Right atrium auricular region (tissue), 2 donors: ENCODE measurements around the gene SCARB1. TPM values are rescaled to one million over a fixed set of nuclear protein-coding genes. Genes with fewer than 3 reads are reported as not detected.

Source experiments
- DNase-seq: peaks from one replicate; pipeline ENCODE4 v3.0.0-alpha.2; 2019; ENCODE audit warnings: low spot score
- H3K27ac ChIP-seq, 2 donors: fragments of 200-600 bp; sonication (generic); 1 replicate in 1 of 2; 2 replicates in 1 of 2; pipeline ENCODE4 v1.5.1; 2016 to 2019
- H3K27me3 ChIP-seq, 2 donors: fragments of 200-600 bp; sonication (generic); one replicate each; pipeline versions ENCODE4 v1.5.1 to v1.6.0; 2017 to 2019
- H3K36me3 ChIP-seq: fragments of 200-600 bp; sonication (generic); one replicate; pipeline ENCODE4 v1.5.1; 2016
- H3K4me1 ChIP-seq, 2 donors: fragments of 200-600 bp; sonication (generic); one replicate each; pipeline versions ENCODE4 v1.5.1 to v1.6.0; 2017 to 2019
- H3K4me3 ChIP-seq, 2 donors: fragments of 200-600 bp; sonication (generic); 1 replicate in 1 of 2; 2 replicates in 1 of 2; pipeline ENCODE4 v1.5.1; 2017 to 2019; ENCODE audit warnings: mild to moderate bottlenecking in 1 of 2, moderate library complexity in 1 of 2
- H3K9me3 ChIP-seq, 2 donors: fragments of 200-600 bp; sonication (generic); one replicate each; pipeline ENCODE4 v1.5.1; 2019
- total RNA-seq, 2 donors: library from RNA; depleted of rRNA; stranded (reverse); fragments of >200 nt; gene quantifications; one replicate each; pipeline ENCODE4 v1.1.0, GENCODE V29; 2016
- TF ChIP-seq, protein P1 (sequence below), 2 donors: fragments of 200-600 bp; sonication (generic); IDR thresholded peaks; one replicate each; pipeline ENCODE4 v1.5.1; 2019; ENCODE audit warnings: antibody characterized with exemption in 2 of 2

SCARB1 gene
- total RNA-seq, 2 donors from 2014 or later, result 14.9 to 22.6 TPM

DNA sequence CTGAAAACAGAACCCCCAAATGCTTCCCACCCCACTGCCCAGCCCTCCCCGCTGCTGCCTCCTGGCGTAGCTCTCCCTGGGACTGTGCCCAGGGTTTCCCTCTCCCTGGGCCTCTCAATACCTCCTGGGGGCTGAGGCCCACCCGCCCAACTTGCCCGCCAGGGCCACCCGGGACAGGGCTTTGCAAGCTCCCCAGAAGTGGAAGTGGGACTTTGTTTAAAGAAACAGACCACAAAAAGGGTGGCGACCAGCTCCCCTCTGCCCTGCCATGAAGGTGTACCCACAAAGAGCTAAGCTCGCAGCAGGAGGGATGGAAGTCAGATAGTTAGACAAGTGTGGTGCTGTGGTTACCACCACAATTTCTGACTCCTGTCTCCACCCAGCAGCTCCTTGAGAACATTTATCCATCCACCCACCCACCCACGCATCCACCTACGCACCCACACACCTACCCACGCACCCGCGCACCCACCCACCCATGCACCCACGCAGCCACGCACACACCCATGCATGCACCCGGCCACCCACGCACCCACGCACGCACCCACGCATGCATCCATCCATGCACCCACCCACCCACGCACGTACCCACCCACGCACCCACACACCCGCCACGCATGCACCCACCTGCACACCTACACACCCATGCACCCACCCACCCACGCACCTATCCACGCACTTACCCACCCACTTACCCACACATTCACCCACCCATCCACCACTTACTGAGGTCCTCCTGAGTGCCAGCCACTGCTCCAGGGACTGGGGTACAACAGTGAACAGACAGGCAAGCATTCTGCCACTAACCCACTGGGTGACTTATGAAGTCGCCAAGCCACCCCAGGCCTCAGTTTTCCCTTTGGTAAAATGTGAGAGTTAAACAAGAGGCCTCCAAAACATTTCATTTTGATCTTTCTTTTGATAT lies 127.3 kb downstream of the SCARB1 start:
- H3K4me3 ChIP-seq, result peak overlapping the region; percentile 7 to 13
- no peak for DNase-seq
- H3K36me3 ChIP-seq, result no peaks in the 10 kb centered on the region

DNA sequence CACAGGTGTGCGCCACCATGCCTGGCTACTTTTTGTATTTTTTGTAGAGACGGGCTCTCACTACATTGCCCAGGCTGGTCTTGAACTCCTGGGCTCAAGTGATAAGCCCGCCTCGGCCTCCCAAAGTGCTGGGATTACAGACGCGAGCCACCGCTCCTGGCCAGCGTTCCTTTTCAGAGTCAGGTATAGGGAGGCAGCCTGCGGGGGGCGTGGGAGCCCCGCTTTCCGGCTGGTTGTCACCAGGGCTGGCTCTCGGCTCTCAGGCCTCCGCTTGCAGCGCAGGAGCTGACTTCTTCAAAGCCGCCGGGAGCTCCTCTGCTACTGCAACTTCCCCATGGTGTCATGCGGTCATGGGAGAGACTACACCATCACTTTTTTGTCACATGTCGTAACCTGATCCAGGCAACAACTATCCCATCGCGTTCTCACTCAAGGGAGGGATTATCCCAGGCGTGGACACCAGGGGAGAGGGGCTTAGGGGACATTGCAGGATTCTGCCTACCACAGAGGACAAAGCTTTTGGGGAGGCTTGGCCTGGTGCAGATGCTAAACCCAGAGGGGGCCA lies 129.4 kb downstream of the SCARB1 start:
- DNase-seq, result no peak
- Histone ChIP-seq H3K4me1 (peaks cover 0 to 37% of the 10 kb centered on the region in 2 donors), H3K27me3 (no peaks in the 10 kb centered on the region), H3K4me3 (no peak overlapping the region), H3K9me3 (no peaks in the 10 kb centered on the region), H3K36me3 (no peaks in the 10 kb centered on the region), H3K27ac (peak overlapping the region; percentile 45 to 67)
- TF ChIP-seq, protein P1, sequence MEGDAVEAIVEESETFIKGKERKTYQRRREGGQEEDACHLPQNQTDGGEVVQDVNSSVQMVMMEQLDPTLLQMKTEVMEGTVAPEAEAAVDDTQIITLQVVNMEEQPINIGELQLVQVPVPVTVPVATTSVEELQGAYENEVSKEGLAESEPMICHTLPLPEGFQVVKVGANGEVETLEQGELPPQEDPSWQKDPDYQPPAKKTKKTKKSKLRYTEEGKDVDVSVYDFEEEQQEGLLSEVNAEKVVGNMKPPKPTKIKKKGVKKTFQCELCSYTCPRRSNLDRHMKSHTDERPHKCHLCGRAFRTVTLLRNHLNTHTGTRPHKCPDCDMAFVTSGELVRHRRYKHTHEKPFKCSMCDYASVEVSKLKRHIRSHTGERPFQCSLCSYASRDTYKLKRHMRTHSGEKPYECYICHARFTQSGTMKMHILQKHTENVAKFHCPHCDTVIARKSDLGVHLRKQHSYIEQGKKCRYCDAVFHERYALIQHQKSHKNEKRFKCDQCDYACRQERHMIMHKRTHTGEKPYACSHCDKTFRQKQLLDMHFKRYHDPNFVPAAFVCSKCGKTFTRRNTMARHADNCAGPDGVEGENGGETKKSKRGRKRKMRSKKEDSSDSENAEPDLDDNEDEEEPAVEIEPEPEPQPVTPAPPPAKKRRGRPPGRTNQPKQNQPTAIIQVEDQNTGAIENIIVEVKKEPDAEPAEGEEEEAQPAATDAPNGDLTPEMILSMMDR (IDR thresholded peaks at IDR 0.05), result peak in 1 of 2 donors; percentile 10

More for the DNA sequence above, 127.3 kb downstream of the SCARB1 start:
- peak overlapping the region; percentile 32 to 46 for H3K27ac ChIP-seq
- no peaks in the 10 kb centered on the region for H3K27me3 ChIP-seq
- TF ChIP-seq, protein P1 (IDR thresholded peaks at IDR 0.05), result no peak
- H3K4me1 ChIP-seq, result peaks cover 0 to 31% of the 10 kb centered on the region in 2 donors
- no peaks in the 10 kb centered on the region for H3K9me3 ChIP-seq

DNA sequence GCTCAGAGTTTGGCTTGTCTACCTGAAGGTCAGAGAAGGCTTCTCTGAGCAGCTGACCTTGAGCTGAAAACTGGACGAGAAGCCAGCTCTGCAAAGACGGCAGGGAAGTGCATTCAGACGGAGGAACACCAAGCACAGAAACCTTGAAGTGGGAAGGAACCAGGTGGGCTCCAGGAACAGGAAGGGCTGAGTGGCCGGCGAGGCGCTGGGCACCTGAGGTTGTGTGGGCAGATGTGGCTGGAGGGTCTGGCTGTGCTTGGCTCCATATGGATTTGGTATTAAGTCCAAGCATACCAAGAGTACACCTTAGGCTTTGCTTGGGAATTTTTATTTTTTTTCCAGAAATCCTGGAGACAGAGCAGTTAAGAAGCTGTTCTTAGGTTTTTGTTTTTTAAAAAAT lies 130.6 kb downstream of the SCARB1 start:
- no peaks in the 10 kb centered on the region for H3K9me3 ChIP-seq
- no peaks in the 10 kb centered on the region for H3K36me3 ChIP-seq
- peak overlapping the region; percentile 65 to 67 for H3K27ac ChIP-seq
- H3K27me3 ChIP-seq, result no peaks in the 10 kb centered on the region
- DNase-seq, result no peak
- H3K4me3 ChIP-seq, result no peak overlapping the region
- H3K4me1 ChIP-seq, result peaks cover 0 to 37% of the 10 kb centered on the region in 2 donors
- TF ChIP-seq, protein P1 (IDR thresholded peaks at IDR 0.05), result no peak

DNA sequence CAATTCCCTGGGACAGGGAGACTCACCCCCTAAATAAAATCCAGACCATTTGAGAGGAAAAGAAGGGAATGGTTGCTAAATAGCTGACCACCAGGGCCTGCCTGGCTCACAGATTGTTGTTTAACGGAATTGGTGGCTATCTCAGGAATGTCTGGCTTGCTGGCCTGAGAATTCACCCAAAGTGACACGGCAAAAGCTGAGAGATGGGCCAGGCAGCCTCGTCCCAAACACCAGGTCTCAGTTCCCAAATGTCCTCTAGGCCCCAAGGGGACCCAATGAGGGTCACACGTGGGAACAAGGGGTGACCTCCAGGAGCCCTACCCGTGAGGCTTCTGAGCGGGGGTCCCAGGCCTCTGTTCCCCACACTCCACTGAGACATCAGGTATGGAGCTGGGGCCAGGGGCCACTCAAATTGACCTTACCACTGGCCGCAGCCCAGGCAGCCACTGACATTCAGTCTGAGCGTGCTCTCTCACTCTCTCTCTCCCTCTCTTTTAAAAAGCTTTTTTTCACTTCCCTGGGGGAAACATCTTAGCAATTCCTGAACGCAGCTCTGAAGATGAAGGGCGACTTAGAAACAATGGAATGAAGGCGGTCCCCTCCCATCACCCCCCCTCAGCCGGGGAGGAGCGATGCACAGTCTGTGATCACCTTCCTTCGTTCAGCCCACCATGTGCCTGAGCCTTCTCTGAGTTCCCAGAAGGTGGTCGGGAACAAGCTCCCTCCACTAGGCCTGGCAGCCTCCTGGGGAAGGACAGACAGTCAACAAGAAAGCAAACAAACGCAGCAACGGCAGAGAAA lies 131.2 kb downstream of the SCARB1 start:
- Histone ChIP-seq H3K27me3 (no peaks in the 10 kb centered on the region), H3K27ac (peak overlapping the region; percentile 65 to 67), H3K4me1 (peaks cover 0 to 37% of the 10 kb centered on the region in 2 donors), H3K9me3 (no peaks in the 10 kb centered on the region), H3K36me3 (no peaks in the 10 kb centered on the region), H3K4me3 (no peak overlapping the region)
- no peak for DNase-seq
- TF ChIP-seq, protein P1 (IDR thresholded peaks at IDR 0.05), result no peak

DNA sequence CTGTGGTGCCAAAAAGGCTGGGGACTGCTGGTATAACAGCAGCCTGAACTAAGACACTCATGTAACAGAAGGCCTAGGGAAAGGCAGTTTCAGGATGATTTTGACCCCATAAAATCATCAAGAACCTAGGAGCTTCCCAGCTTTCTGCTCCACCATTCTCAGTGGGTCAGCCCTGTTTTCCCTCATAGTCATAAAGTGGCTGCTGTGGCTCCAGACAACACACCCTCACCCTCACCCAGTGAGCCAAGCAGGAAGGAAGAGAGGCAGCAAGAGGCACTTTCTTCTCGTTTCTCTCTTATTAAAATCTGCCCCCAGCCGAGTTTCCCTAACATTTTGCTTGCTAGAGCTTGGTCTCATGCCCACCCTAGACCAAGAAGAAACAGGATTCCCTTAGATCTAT lies 131.8 kb downstream of the SCARB1 start:
- Histone ChIP-seq H3K4me1 (peaks cover 0 to 38% of the 10 kb centered on the region in 2 donors), H3K9me3 (no peaks in the 10 kb centered on the region), H3K36me3 (no peaks in the 10 kb centered on the region), H3K27me3 (no peaks in the 10 kb centered on the region), H3K27ac (peak overlapping the region; percentile 65 to 67), H3K4me3 (no peak overlapping the region)
- DNase-seq, result no peak
- TF ChIP-seq, protein P1 (IDR thresholded peaks at IDR 0.05), result no peak
